ENCODE results near the gene ARHGEF28.

Gene ARHGEF28

DNA sequence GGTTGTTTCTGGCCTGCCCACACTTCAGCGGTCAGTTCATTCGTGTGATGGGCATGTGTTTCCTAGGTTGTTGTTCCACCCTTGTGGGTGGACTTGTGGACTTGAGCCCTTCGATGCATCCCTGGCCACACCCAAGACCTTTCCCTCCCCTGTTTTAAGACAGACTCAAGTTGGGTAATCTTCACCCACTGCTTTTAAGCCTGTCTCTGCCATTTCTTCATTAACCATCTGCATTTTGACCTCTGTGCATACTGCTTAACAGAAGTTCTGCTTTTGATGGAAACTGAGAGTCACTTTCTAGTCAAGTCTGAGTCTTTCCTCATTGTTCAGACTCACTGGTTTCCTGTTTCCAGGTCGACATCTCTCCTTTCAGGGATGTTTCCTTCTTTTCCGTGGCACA is 233.7 kb downstream of the ARHGEF28 start:
- DNase-seq (ENCODE audit: low read depth): no peak

DNA sequence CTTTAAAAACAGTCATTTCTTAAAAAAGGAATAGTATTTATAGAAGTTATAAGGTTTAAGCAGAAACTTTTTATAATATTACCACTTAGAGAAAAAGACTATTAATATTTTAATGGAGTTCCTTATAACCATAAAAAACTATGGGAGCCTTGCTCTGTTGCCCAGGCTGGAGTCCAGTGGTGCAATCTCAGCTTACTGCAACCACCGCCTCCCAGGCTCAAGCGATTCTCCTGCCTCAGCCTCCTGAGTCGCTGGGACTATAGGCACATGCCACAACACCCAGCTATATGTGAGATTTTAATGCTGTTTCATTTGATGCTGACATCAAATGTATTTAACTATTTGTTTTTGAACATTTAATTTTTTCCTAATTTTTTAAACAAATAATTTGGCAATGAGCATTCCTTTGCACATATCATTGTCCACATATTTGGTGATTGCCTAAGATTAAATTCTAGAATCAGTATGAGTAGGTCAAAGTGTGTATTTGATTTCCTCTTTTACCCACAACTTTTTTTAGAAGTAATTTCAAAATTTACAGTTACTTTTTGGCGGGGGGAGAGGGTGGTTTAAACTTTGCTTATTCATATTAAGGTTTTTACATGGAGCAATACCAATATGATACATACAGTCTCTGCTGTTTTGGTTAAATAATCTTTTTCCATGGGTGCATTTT is 235.5 kb downstream of the ARHGEF28 start:
- no peak for DNase-seq (ENCODE audit: low read depth)

DNA sequence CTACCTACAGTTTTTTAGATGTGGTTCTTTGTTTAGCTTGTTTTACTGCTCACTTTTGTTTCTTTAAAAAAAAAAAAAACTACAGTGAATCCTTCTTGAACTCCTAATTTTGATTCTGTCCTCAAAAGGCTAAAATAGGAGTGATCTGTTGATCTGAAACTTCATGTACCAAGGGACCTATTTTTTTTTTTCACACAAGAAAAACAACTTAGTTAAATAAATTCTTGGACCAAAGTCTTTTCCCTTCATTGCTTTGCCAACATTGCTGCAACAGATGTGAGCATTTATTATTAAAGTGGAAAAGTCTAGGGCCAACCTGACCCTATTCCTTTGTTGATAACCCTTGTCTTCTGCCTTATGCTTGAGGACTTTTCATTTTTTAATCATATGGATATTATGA is 236.8 kb downstream of the ARHGEF28 start:
- DNase-seq (ENCODE audit: low read depth): no peak

DNA sequence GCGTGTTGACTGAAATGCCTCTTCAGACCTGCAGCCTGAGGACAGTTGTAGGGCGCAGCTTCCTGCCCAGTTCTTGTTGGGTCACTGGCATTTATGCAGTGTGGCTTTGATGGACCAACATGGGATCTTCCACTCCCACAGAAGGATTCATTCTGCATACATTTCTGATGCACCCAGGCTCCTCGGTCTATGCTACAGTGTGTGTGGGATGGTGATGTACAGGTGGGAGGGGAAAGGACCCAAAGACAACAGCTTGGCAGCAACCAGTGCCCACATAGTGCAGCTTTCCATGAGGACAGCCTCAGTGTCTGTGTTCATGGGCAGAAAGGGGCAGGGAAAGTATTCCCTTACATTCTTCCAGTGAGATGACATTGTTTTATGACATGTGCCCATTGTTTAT is 237.9 kb downstream of the ARHGEF28 start:
- no peak for DNase-seq (ENCODE audit: low read depth)

DNA sequence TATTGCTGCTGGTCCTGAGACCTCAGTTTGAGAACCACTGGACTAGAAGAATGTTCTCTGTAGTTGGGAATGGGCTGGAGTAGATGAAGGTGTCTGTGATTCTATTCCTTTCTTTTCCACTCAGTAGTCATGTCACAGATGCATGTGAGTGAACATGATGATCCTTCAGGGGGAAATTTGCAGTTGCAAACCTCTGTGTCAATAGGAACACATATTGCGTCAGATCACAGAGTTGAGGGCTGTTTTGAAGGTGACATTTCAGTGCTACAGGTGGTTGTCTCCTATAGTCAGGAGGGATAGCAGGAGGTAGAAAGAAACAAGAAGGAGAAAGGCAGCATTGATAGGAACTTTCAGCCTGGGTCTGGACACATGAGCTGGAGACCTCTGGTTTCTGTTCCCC is 239.3 kb downstream of the ARHGEF28 start:
- no peak for DNase-seq (ENCODE audit: low read depth)

DNA sequence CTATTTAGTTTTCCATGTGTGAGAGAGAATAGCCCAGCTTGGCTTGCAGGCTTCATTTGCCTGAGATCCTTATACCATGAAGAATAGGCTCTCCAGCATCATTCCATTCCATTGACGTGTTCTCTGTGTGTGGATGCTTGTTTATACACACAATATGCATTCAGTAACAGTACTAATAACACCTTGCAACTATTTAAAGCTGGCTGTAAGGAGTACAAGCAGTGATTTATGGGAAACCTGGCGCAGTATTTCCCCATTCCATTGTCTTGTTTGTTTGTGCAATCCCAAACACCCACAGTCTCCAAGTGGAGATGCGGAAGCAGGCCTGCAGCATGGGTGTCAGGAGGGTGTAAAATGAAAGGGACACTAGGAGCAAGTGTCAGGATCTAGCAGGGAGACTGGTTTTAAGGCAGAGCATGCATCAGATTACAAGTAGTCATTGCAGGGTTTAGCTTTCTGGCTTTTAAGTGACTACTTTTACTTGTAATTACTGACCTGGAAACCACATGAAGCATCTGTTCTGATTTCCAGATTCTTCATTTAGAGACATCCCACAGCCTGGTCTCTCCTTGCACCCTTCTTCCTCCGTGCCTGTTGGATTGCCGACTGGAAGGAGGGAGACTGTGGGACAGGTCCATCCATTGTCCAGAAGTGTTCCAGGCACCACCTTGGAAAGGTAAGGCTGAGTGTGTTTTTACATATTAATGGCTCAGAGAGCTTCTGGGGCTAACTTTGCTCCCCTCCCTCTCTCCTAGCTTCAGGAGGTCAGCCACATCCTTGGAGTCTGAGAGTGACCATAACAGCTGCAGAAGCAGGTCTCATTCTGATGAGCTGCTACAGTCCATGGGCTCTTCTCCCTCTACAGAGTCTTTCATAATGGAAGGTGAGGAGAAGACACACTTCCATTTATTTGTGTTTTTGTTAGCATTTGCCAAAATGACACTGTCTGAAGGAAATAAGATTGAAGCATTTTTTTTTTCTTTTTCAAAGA is 241.6 kb downstream of the ARHGEF28 start:
- no peak for DNase-seq (ENCODE audit: low read depth)

DNA sequence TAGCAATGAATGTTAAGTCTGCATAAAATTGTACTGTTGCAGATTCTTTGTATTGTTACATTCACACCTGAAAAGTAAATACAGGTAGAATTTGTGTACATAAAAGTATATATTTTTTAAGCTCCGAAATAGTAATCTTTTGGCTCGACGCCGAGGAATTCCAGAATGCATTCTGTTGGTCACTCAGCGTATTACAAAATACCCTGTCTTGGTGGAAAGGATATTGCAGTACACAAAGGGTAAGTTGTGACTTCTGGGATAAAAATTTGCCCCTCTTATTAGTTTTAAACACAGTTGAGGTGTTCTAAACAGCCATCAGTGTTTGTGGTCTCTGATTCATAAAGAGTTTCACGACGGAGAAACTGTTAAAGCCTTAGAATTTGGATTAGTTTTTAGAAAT is 257.6 kb downstream of the ARHGEF28 start:
- no peak for DNase-seq (ENCODE audit: low read depth)

DNA sequence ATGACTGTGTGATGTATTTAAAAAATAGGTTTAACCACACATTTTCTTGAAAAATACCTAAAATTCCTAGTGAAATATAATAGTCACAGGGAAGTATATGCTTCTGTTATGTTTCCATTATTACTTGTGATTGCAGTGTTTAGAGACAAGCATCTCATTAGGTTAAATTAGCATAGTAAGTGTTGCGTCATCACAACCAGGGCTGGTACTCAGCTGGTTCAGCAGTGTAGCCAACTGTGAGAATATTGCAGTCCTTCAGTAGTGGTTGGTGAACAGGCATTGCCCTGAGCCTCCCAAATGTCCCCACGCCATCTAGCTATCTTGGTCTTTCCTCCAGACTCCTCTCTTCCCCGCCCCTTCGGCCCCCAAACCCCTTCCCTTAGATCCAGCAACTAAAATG is 261.7 kb downstream of the ARHGEF28 start:
- DNase-seq (ENCODE audit: low read depth): no peak

DNA sequence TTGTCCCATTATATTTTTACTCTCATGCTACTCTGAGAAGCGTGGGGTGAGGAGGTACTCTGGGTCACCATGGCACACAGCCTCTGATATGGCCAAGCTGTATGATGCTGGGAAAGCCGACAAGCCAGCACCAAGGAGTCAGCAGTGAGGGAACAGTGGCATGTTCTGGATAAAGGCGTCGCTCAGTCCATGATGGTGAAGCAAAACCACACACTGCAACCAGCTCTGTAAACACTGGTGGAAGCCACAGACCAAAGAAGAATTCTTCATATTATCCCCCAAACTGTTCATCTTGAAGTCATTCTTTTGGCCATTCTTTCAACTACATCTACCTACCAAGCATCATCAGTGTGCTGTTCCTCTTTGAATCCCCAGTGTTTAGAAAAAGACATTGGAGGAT is 264.6 kb downstream of the ARHGEF28 start:
- DNase-seq (ENCODE audit: low read depth): no peak

DNA sequence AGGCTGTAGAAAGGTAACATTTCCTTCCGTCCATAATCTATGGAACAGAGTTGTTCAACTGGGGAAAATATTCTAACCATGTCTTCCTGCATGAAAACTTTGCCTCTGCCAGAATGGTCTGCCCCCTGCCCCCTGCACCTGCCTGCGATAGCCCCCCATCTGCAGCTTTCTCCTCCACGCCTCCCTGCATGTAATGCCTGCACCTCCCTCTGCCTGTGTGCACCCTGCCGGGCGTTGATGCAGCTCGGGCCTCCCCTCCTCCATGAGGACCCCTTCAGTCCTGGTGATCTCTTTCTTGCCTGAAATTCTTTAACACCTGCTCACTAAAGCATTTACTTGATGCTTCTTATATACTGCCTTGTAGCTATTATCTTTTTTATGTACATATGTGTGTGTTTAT is 266.2 kb downstream of the ARHGEF28 start:
- DNase-seq (ENCODE audit: low read depth): no peak

DNA sequence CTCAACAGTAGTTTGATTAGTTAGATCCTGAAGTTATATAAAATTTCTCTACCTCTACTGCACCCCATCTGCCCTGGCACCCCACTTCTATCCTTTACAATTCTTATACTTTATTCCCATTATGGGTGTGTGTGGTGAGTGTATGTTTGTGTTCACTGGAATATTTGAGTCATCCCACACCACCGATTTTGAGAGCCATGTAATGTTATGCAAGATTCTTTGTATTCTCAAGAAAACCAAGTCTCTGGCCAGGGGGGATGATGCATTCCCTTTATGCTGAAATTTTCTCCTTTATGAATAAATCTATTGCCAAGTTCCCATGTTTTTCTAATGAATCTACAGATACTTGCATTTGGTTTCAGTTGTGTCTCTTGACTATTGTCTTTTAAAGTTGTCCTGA is 266.8 kb downstream of the ARHGEF28 start:
- no peak for DNase-seq (ENCODE audit: low read depth)

DNA sequence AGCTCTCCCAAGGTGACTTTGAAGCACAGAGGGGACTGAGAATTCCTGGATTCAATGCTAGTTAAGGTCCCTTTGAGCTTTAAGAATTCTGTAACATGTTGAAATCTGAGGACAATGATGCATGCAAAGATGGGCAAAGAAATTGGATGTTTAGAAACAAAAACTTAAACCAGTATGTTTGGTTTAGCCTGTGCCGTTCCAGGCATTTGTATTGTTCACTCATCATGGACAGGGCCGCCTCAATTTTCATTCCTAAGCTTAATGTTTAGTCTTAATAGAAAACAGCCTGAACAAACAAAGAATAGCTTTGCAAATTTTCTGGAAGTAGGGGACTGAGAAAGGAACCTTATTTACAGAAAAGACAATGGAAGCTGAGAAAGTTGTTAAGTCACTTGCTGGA is 267.8 kb downstream of the ARHGEF28 start:
- no peak for DNase-seq (ENCODE audit: low read depth)

DNA sequence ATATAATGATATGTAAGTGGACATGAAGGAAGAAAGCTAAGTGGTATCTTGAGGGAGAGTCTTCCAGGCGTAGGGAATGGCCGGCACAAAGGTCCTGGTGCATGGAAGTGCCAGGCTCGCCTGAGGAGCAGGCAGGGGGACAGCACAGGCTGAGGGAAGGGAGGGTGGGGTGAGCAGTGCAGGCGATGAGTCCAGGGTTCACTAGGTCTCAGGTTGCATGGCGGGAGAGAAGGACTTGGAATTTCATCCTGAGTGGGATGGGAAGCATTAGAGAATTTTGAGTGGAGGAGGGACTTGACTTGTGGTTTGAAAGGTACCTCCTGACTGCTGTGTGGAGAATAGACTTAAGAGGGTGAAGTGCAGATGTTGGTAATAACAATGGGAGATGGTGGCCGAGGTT is 268.9 kb downstream of the ARHGEF28 start:
- DNase-seq (ENCODE audit: low read depth): no peak

DNA sequence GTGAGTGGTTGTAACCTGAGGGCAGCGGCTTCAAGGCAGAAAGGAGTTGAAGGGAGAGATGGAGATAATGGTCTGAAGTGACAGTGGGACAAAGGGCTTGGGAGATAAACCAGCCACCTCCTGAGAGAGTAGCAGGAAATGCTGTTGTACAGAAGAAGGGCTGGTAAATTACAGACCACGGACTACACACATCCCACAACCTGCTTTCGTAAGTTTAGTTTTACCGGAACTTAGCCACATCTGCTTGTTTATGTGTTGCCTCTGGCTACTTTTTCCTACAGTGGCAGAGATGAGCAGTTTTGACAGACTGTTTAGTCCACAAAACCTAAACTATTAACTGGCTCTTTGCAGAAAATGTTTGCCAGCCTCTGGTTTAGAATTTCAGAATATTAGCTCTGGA is 269.5 kb downstream of the ARHGEF28 start:
- DNase-seq (ENCODE audit: low read depth): no peak

DNA sequence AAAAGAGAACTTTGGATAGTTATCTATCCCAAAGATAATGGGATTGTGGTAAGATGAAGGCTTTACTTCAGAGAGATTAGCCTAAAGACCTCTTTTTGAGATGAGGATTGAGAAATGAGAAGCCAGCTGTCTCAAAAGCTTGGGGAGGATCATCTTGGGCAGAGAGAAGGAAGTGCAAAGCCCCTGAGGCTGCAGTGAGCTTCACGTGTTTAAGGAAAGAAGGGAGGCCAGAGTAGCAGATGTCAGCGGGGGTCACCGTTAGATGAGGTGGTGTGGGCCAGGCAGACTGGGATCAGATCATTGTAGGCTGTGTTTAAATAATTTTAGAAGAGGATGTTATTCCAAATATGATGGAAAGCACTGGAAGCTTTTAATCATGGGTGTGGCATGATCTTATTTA is 270.1 kb downstream of the ARHGEF28 start:
- no peak for DNase-seq (ENCODE audit: low read depth)

DNA sequence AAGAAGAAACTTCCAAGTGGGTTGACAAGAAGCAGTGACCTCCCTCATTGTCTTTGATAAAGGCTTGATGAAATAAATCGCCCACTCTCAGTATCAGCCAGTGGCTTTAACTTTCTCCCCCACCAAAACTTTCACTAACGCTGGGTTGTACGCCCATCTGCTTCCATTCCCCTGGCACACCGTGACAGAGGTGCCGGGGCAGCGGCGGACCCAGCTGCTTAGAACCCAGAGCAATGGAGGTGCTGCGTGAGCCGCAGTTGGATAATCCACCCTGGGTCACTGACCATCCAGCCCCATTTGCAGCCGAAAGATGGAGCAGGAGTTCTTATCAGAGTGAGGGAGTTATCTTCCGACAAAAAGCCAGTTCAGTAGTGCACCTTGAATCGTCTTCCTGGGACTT is 270.7 kb downstream of the ARHGEF28 start:
- no peak for DNase-seq (ENCODE audit: low read depth)

DNA sequence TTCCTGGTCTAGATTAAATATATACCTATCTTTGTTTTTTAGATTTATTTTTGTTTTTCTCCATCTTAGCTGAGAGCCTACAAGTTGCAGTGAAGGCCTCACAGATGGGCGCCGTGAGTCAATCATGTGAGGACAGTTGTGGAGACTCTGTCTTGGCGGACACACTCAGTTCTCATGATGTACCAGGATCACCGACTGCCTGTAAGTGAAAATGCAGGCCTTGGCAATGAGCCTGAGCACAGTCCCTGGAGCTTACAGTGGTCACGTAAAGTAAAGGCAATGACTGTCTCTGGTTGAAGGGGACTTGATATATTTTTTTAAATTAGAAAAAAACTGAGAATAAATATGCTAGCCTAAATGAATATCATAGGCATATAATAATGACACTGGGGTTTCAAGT is 271.9 kb downstream of the ARHGEF28 start:
- DNase-seq (ENCODE audit: low read depth): no peak

DNA sequence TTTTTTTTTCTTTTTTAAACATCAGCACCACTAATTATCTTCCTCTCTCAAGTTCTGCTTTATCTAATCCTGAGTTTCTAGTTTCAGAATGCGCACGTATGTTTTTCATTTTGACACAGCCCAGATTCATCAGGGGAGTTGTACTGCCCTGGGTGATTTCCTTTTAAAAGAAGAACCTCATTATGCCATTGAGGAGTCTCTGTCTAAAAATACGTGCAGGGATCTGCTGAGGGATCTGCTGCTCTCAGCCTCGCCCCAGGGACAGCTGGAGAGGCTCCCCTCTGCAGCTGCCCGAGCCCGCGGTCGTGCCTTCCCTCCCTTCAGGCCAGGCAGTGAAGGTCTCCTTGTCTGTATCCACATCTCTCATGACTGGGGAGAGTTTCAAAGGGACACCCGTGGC is 273.1 kb downstream of the ARHGEF28 start:
- no peak for DNase-seq (ENCODE audit: low read depth)

DNA sequence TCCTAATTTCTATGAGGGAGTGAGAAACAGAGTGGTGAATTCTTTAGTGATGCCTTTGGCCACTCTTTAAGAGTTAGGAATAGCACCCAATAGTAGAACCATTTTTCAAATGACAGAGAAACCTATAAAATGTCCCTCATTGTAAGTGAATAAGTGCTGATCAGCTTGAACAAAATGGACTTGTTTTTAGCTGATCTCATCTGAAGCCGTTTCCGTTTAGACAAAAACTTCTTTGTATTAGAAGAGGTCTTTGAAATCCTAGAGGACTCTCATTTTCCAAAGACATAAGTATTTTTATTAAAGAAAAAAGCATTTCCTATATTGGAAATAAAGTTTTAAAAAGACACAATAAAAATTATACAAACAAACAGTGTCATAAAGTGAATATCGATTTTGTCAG is 273.9 kb downstream of the ARHGEF28 start:
- DNase-seq (ENCODE audit: low read depth): no peak

DNA sequence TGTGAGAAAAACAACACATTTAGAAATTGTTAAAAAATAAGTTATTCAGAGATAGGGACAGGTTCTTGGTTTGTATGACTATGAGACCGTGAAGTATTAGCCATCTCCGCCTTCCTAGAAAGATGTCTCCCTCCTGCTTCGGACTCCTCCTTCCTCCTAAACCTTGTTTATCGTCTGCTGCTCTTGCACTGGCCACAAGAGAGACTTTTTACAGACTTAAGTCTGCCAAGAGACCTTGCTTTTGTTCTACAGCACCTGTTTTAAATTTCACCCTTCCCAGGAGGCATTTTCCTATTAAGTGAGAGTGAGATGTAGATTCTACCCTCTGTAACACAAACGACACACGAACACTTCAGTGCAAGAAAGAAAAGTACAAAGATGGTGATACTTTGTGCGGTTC is 274.6 kb downstream of the ARHGEF28 start:
- DNase-seq (ENCODE audit: low read depth): no peak

DNA sequence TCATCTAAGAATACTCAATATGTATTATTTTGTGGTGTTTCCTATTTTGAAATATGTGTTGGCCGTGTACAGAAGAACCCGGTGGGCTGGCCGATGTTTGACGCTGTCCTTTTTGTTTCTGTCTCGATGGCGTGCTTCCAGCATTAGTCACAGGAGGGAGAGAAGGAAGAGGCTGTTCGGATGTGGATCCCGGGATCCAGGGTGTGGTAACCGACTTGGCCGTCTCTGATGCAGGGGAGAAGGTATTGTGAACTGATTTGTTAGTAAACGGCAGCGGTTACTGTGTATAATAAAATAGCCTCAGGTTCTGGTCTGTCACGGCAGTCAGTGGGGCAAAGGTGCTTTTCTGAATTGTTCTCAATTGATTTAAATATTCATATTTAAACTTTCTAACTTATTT is 275.0 kb downstream of the ARHGEF28 start:
- DNase-seq (ENCODE audit: low read depth): no peak

DNA sequence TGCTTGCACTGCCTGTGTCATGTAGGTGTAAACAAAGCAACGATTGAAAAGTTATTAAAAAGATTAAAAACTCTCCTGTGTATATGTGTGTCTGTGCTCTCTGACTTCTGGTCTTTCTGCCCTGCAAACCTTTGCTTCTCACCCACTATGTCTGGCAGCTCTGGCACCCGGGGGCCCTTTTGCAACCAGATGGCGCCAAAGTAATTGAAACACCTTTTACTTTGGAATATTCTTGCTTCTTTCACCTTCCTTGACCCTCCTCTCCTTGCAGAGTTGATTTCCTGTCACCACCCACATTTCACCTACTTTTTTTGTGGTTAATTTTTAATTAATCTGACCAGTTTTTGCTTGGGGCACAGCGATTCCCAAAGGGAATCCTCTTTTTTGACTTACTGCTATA is 275.5 kb downstream of the ARHGEF28 start:
- no peak for DNase-seq (ENCODE audit: low read depth)

DNA sequence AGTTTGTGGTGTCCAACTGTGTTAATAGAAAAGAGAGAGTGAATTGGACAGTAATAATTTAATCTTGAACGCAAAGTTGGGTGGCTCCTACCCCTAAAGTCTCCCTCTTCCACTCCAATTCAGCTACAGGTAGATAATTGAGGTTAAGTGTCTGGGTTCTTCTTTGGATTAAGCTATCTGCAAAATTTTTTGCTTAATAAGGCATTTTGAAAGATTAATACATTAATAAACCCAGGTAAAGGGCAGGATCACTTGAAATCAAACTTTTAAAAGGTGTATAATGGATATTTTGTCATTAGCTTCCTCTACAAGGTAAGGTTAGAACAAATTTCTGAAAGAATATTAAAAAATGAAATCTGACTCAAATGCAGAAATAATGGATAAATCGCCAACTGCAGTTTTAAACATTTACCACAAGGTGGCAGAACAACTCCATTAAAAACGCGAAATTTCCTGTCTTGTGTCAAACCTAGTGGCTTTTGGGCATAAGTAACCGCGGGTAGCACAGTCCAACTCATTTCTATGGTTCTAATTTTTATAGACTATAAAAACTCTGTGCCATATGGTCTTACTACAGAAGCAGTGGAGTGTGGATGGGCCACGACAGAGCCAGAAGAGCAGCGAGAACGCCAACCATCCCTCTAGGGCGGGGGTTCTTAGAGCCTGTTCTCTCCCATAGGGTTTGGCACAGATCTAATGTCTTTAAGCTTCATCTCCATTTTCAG is 276.5 kb downstream of the ARHGEF28 start:
- no peak for DNase-seq (ENCODE audit: low read depth)

Measured in HS-27A (cell line).